Choroid plexus epithelial cell (primary cell): ENCODE measurements around the gene PDAP1.
"Not testable (repeated sequence)": the region's sequence is repeated elsewhere in the genome, so short reads cannot be mapped to it uniquely, and the experiment has no call there.

Experiments
- DNase-seq: peaks from one replicate; pipeline ENCODE4 v3.0.0-alpha.2; 2010; ENCODE audit warnings: low read depth
- H3K4me3 ChIP-seq: 2 replicates; pipeline ENCODE4 v1.5.1; 2011; ENCODE audit warnings: low read depth, mild to moderate bottlenecking, control low read depth, low read length, moderate library complexity
- CTCF ChIP-seq: conservative IDR thresholded peaks from 2 replicates; pipeline ENCODE4 v1.5.1; 2011; ENCODE audit warnings: low read depth, mild to moderate bottlenecking, control low read depth, inconsistent platforms, low read length, moderate library complexity

PDAP1 gene

GRCh38 chr7:99362801-99363200 is 45.6 kb downstream of the PDAP1 start:
- DNase-seq, result peak; percentile 83
- TF ChIP-seq CTCF, result no peak
- H3K4me3 ChIP-seq, result no peak overlapping the region

- H3K4me3 ChIP-seq, result no peak overlapping the region
- no peak for DNase-seq
- no peak for TF ChIP-seq CTCF
These were observed 48.8 kb downstream of the PDAP1 start for GRCh38 chr7:99359465-99360154.

GRCh38 chr7:99358521-99358920 is 49.9 kb downstream of the PDAP1 start:
- not testable (repeated sequence) for H3K4me3 ChIP-seq

GRCh38 chr7:99357701-99358490 is 50.5 kb downstream of the PDAP1 start:
- no peak for DNase-seq
- no peak for TF ChIP-seq CTCF
- H3K4me3 ChIP-seq, result no peak overlapping the region

More at GRCh38 chr7:99358521-99358920, 49.9 kb downstream of the PDAP1 start:
- not testable (repeated sequence) for DNase-seq

GRCh38 chr7:99355098-99355497 is 53.3 kb downstream of the PDAP1 start:
- no peak for TF ChIP-seq CTCF
- DNase-seq, result no peak
- H3K4me3 ChIP-seq, result no peak overlapping the region

GRCh38 chr7:99352247-99352646 is 56.1 kb downstream of the PDAP1 start:
- no peak for TF ChIP-seq CTCF
- no peak for DNase-seq

GRCh38 chr7:99350641-99351040 is 57.8 kb downstream of the PDAP1 start:
- H3K4me3 ChIP-seq, DNase-seq: not testable (repeated sequence)

More at GRCh38 chr7:99352247-99352646, 56.1 kb downstream of the PDAP1 start:
- H3K4me3 ChIP-seq, result no peak overlapping the region
